ENCODE measurements around the gene PIK3R4. TPM values are rescaled to one million over a fixed set of nuclear protein-coding genes. Genes with fewer than 3 reads are reported as not detected.
A peak's percentile ranks its signal among the peaks of the same experiment; 100 is the strongest.

PIK3R4 gene
- total RNA-seq, 4 donors from 2014 or later: 18.4 to 48.1 (median 33.8) TPM

DNA sequence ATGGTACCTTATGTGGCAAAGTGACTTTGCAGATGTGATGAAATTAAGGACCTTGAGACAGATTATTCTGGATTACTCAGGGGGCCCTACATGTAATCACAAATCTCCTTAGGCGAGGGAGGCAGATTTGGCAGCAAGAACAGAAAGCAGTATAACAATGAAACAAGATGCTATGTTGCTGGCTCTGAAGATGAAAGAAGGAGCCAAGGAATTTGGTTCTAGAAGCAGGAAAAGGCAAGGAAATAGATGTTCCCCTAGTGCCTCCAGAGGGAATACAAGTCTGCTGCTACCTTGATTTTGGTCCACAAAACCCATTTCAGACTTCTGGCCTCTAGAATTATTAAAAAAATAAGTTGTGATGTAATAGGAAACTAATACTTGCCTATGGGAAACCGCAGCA lies 64.5 kb downstream of the PIK3R4 start:
- ATAC-seq (ENCODE audit: low FRiP score): no peak
- DNase-seq (ENCODE audit: low spot score): no peak

DNA sequence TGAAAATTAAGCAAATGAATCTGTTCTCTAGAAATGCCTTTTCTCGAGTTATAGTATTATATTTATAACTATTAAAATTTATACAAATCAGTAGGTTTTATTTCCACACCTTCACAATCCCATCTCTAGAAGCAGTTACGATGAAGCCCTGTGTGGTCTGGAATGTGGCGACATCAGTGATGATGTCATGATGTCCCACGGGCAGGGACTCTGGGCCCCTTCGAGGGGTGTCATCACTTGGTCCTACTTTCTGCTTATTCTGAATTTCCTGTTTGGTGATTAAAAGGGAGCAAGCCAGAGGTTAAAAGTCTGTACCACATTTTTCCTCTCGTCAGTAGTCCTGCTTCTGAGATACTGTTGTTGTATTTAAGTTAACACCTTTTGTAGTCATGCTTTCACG lies 67.4 kb downstream of the PIK3R4 start:
- TF ChIP-seq, protein P1, sequence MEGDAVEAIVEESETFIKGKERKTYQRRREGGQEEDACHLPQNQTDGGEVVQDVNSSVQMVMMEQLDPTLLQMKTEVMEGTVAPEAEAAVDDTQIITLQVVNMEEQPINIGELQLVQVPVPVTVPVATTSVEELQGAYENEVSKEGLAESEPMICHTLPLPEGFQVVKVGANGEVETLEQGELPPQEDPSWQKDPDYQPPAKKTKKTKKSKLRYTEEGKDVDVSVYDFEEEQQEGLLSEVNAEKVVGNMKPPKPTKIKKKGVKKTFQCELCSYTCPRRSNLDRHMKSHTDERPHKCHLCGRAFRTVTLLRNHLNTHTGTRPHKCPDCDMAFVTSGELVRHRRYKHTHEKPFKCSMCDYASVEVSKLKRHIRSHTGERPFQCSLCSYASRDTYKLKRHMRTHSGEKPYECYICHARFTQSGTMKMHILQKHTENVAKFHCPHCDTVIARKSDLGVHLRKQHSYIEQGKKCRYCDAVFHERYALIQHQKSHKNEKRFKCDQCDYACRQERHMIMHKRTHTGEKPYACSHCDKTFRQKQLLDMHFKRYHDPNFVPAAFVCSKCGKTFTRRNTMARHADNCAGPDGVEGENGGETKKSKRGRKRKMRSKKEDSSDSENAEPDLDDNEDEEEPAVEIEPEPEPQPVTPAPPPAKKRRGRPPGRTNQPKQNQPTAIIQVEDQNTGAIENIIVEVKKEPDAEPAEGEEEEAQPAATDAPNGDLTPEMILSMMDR (IDR thresholded peaks at IDR 0.05): no peak
- no peak for DNase-seq (ENCODE audit: low spot score)
- no peak for ATAC-seq (ENCODE audit: low FRiP score)

More for the DNA sequence above, 64.5 kb downstream of the PIK3R4 start:
- TF ChIP-seq, protein P1 (IDR thresholded peaks at IDR 0.05): no peak

DNA sequence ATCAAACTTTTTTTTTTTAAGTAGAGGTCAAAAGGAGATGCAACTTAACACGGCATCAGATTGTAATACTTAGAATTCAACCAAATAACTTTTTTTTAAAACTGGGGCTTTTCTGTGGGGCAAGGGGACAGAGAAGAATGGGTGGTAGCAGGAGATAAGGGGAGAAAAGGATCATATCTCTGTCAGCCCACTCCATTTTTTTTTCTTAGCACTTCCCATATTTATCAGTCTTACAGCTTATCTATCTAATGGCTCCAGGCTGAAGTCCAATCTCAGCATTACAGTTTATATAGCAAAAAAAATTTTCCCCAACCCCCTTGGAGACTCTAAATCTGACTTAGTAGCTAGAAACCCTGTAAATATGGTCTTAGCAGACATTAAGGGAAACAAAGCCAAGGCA lies 69.3 kb downstream of the PIK3R4 start:
- TF ChIP-seq, protein P1 (IDR thresholded peaks at IDR 0.05): no peak
- DNase-seq (ENCODE audit: low spot score) (no peak), ATAC-seq (ENCODE audit: low FRiP score) (no peak)

DNA sequence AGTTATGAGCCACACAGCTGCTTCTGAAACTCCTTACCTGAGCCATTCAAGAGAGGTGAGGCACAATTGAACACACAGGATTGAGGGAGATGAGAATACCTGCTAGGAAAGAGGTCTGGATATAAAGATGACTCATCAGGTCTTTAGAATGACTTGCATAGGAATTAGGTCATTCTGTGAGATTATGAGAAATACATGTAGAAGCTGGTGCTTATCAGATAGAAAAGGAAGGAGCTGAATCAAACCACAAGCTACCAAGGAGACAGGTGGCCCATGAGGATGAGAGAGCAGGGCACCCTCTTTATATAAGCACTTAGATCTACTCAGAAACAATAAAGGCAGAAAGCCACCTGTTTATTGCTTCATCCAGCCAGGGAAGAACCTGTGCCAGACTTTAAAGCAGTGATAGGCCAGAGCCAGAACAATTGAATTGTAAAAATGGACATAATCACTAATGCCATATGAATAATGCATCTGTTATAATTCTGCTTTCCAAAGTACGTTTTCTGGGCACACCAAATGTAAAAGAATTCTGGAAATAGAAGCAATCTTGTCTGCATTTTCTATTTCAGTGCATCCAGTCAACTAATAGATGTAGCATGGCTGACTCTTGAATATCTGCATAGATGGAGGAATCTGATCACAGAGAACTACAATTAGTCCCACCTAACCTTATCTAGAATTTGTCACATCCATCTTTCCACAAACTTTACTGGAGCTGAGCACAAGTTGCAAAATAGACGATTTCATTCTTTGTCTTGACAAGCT lies 74.9 kb downstream of the PIK3R4 start:
- ATAC-seq (ENCODE audit: low FRiP score) (no peak), DNase-seq (ENCODE audit: low spot score) (no peak)
- TF ChIP-seq, protein P1 (IDR thresholded peaks at IDR 0.05): no peak

DNA sequence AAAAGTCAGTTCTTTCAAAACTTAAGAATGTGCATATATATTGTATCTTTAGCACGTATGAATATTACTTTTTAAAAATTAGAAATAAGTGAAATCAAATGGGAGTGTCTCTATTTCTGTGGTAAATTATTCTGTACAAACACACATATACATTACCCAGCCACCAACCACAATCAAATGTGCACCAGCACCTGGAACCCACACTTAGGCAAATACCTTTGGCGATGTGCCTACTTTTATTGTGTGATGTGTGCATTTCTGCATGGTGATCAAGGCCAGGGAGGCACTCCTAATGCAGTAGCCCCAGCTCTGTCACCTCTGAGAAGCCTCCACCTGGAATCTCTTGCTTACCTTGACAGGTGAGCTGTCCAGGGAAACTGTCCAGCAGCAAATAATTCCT lies 76.9 kb downstream of the PIK3R4 start:
- ATAC-seq (ENCODE audit: low FRiP score): no peak
- TF ChIP-seq, protein P1 (IDR thresholded peaks at IDR 0.05): no peak
- DNase-seq (ENCODE audit: low spot score): no peak

DNA sequence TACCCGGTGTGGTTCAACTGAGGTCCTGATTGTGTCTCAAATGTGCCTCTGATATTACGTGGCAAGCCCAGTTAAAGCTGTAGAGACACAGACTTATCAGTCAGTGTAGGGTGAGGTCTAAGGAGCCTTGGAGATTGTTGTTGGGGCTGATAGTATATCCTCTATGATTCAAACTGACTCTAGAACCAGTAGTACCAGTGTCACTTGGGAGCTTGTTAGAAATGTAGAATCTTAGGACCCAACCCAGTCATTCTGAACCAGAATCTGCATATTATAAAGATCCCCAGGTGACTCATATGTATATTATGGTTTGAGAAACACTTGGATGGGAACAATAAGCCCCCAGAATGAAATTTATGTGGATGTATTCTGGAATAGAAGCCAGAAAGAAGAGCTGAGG lies 83.5 kb downstream of the PIK3R4 start:
- TF ChIP-seq, protein P1 (IDR thresholded peaks at IDR 0.05): no peak
- ATAC-seq (ENCODE audit: low FRiP score) (no peak), DNase-seq (ENCODE audit: low spot score) (no peak)

DNA sequence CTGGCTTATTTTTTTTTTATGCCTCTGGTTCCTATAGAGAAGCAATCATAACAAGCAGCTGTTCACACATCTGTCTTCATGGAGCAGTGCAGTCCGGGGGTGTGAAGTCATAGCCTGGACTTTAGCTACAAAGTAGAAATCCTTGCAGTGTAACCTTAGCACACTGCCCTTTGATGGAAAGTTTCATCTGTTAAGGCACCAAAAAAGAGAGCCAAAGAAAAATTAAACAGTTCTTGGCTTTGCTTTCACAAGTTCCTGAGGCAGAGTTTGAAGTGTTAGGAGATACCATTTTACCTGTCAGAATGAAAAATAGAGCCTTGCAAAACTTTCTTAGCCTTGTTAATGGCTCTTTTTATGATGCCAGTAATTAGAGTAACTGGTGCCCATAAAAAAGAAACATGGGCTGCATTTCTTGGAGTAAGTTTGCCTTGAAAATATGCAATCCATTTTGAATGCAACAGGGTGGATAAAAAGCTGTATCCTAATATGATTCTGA lies 84.1 kb downstream of the PIK3R4 start:
- TF ChIP-seq, protein P1 (IDR thresholded peaks at IDR 0.05): no peak
- DNase-seq (ENCODE audit: low spot score) (no peak), ATAC-seq (ENCODE audit: low FRiP score) (peak; percentile 56)
